MG63 (cell line): ENCODE data around the gene NOTUM. TPM values are rescaled to one million over a fixed set of nuclear protein-coding genes. Genes with fewer than 3 reads are reported as not detected.

Experiments used
- DNase-seq: peaks from one replicate; pipeline ENCODE4 v3.0.0-alpha.2; 2020
- H3K27me3 ChIP-seq: fragments of 250-450 bp; sonication (Bioruptor Pico); 2 replicates; pipeline ENCODE4 v1.5.1; 2020; ENCODE audit warnings: mild to moderate bottlenecking, moderate library complexity
- H3K36me3 ChIP-seq: fragments of 250-450 bp; sonication (Bioruptor Pico); 2 replicates; pipeline ENCODE4 v1.5.1; 2020; ENCODE audit warnings: mild to moderate bottlenecking, moderate library complexity
- H3K4me3 ChIP-seq: fragments of 250-450 bp; sonication (Bioruptor Pico); 2 replicates; pipeline ENCODE4 v1.5.1; 2020; ENCODE audit warnings: mild to moderate bottlenecking, moderate library complexity
- H3K9me3 ChIP-seq: fragments of 250-450 bp; sonication (Bioruptor Pico); 2 replicates; pipeline ENCODE4 v1.5.1; 2020; ENCODE audit warnings: mild to moderate bottlenecking, moderate library complexity
- total RNA-seq: library from RNA; depleted of rRNA; stranded (reverse); fragments of >200 nt; shearing (Covaris generic); gene quantifications from 2 replicates; pipeline ENCODE4 v1.2.3, GENCODE V29; 2014; ENCODE audit warnings: low replicate concordance; rRNA removed

Gene NOTUM
- total RNA-seq, 1 experiment from 2014 or later = 0.66 TPM

DNA sequence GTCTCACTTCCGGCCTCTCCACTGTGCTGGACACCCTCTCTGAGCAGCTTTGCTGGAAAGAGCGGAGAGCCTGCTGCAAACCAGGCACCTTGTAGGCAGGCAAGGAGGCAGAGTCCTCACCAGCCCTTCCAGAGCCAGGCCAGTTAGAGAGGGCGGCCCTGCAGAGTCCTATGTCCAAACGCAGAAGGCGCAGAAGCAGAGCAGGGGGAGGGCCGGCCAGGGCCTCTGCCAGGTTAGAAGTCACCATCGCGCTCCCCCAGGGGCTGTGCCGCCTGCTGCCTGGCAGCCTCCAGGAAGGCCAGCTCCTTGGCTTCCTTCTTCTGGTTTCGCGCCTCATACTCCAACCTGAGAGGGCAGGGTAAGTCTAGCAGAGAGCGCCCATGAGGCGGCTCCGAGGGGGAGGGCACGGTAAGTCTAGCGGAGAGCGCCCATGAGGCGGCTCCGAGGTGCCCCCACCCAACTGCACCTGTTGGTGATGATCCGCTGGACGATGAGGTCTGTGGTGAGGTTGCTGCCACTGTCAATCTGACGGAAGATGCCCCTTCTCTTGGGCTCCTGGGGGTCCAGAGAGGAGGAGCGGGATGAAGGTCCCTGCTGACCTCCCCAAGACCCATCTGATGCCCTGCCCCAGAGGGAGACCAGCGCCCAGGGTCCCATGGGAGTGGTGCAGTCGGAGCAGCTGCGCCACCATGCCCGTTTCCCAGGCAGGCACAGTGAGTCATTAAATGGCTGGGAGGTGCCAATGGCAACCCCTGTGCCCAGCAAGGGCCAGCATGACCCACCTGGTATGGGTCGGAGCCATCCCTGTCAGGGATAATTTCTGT lies 56.2 kb downstream of the NOTUM start:
- Histone ChIP-seq H3K27me3 (no peaks in the 10 kb centered on the region), H3K36me3 (peaks cover 16% of the 10 kb centered on the region), H3K9me3 (no peaks in the 10 kb centered on the region), H3K4me3 (no peak overlapping the region)
- no peak for DNase-seq

DNA sequence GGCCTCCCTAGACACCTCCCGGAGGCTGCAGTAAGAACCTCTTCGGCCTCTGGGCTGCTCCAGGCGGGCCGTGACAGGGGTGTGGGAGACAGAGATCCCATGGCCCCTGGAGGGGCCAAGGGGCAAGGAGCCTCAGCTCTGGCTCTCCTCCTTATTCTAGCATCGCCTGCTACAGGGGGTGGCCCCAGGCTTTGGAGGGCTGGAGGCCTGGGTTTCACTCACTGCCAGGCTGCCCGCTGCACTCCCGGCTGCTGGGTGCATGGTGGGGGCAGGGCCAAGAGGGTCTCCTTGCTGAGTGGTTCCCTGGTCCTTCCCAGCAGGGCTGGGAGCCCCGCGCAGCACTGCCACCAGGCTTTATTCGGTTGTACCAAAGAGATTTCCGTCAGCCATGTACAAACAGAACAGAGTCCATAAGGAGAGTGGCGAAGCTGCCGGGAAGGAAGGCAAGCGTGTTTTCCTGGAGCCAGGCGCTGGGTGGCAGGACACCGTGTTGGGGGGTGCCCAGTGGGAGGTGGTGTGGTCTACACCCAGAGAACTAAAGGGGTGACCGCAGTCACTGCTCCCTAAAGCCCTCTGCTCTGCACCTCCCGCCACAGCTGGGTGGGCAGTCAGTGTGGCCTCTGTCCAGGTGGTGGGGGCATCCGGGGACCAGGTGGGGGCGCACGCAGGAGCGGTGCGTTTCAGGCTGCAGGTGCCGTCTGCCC lies 56.9 kb downstream of the NOTUM start:
- H3K9me3 ChIP-seq = no peaks in the 10 kb centered on the region
- H3K27me3 ChIP-seq = no peaks in the 10 kb centered on the region
- no peak for DNase-seq
- H3K36me3 ChIP-seq = peaks cover 23% of the 10 kb centered on the region
- no peak overlapping the region for H3K4me3 ChIP-seq

DNA sequence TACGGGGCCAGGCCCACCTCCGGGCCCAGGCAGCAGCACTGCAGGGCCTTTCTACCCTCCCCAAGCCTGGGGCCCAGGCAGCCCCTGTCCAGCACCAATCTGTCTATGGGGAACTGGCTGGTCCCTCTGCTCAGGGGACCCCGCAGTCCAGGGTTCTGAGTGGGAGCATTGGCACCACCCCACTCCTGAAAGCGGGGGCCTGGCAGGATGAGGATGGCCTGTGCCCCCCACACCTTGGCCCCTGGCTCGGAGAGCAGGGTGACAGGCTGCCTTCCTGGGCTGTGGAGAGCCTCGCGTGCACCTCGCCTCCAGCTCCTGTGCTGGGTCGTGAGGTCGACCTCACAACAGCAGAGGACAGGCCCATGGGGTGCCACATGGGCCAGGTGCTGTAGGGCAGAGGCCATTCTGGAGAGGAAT lies 57.6 kb downstream of the NOTUM start:
- H3K9me3 ChIP-seq = no peaks in the 10 kb centered on the region
- H3K27me3 ChIP-seq = no peaks in the 10 kb centered on the region
- no peak for DNase-seq
- H3K4me3 ChIP-seq = no peak overlapping the region
- peaks cover 26% of the 10 kb centered on the region for H3K36me3 ChIP-seq

DNA sequence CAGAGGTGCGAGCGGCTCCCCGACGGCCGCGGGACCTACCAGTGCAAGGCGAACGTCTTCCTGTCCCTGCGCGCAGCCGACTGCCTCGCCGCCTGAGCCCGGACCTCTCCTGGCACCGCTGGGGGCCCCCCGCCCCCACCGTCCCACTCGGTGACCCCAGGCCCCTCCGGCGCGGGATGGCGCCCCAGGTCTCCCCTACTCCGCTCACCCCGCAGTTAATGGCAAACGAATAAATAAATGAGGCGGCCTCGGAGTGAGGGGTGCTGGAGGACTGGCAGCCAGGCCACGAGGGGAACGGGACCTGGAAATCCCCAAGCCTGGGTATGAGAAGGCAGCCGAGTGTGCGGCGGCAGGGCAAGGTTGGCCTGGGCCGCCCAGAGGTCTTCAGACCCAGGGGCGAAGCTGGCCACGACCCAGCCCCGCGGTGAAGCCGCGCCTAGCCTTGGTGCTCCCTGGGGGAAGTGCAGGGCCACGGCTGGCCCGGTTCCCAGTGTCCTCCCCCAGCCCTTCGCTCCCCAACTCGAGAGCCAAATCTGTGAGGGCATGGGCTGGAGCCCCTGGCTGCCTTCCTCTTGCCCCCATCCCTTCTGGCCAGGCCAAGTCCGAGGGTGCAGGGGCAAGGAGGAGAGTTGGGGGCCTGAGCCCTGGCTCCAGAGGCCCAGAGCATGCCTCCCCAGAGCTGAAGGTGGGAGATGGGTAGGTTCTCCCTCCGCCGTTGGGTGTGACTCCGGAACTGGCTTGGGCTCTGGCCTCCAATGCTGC lies 58.2 kb downstream of the NOTUM start:
- Histone ChIP-seq H3K4me3 (no peak overlapping the region), H3K9me3 (no peaks in the 10 kb centered on the region), H3K27me3 (no peaks in the 10 kb centered on the region), H3K36me3 (peaks cover 26% of the 10 kb centered on the region)
- no peak for DNase-seq

Other genes with a start within 250 kb of the NOTUM start
- 51.4 and 77.6 TPM in 2 replicates for gene SLC25A10, start 248.9 kb downstream of the NOTUM start, total RNA-seq
- gene GCGR, start 157.0 kb downstream of the NOTUM start, total RNA-seq = not detected in 2 replicates
- 73.2 and 83.7 TPM in 2 replicates for gene MCRIP1, start 127.9 kb downstream of the NOTUM start, total RNA-seq
- gene PPP1R27, start 126.1 kb downstream of the NOTUM start, total RNA-seq = not detected in 2 replicates
- gene P4HB, start 100.7 kb downstream of the NOTUM start, total RNA-seq = 531 and 798 TPM in 2 replicates
- gene ARHGDIA, start 89.8 kb downstream of the NOTUM start, total RNA-seq = 114 and 185 TPM in 2 replicates
- gene ALYREF, start 69.6 kb downstream of the NOTUM start, total RNA-seq = 313 and 425 TPM in 2 replicates
- gene ANAPC11, start 69.5 kb downstream of the NOTUM start, total RNA-seq = 161 and 303 TPM in 2 replicates
- 1.3 and 2.5 TPM in 2 replicates for gene NPB, start 58.9 kb downstream of the NOTUM start, total RNA-seq
- gene PCYT2, start 49.8 kb downstream of the NOTUM start, total RNA-seq = 24.6 and 47.0 TPM in 2 replicates
- gene SIRT7, start 43.0 kb downstream of the NOTUM start, total RNA-seq = 22.1 and 25.9 TPM in 2 replicates
- gene MAFG, start 33.5 kb downstream of the NOTUM start, total RNA-seq = 11.8 and 14.9 TPM in 2 replicates
- gene PYCR1, start 23.9 kb downstream of the NOTUM start, total RNA-seq = 253 and 283 TPM in 2 replicates
- not detected in 2 replicates for gene MYADML2, start 14.0 kb downstream of the NOTUM start, total RNA-seq
- gene ASPSCR1, start 16.4 kb upstream of the NOTUM start, total RNA-seq = 43.5 and 78.0 TPM in 2 replicates
- 106 and 181 TPM in 2 replicates for gene CENPX, start 61.7 kb upstream of the NOTUM start, total RNA-seq
- gene LRRC45, start 62.1 kb upstream of the NOTUM start, total RNA-seq = 31.7 and 33.0 TPM in 2 replicates
- gene RAC3, start 70.5 kb upstream of the NOTUM start, total RNA-seq = 18.2 and 18.4 TPM in 2 replicates
- 44.0 and 73.1 TPM in 2 replicates for gene DCXR, start 76.5 kb upstream of the NOTUM start, total RNA-seq
- 41.2 and 41.6 TPM in 2 replicates for gene RFNG, start 90.6 kb upstream of the NOTUM start, total RNA-seq
- gene GPS1, start 90.7 kb upstream of the NOTUM start, total RNA-seq = 103 and 181 TPM in 2 replicates
- gene DUS1L, start 104.6 kb upstream of the NOTUM start, total RNA-seq = 104 and 123 TPM in 2 replicates
- gene FASN, start 137.0 kb upstream of the NOTUM start, total RNA-seq = 112 and 125 TPM in 2 replicates